ENCODE data around the gene MYT1. TPM values are rescaled to one million over a fixed set of nuclear protein-coding genes. Genes with fewer than 3 reads are reported as not detected.
"Not testable (repeated sequence)": the region's sequence is repeated elsewhere in the genome, so short reads cannot be mapped to it uniquely, and the experiment has no call there.

MYT1 gene
- total RNA-seq, 1 experiment from 2014 or later, result 2.0 TPM

DNA sequence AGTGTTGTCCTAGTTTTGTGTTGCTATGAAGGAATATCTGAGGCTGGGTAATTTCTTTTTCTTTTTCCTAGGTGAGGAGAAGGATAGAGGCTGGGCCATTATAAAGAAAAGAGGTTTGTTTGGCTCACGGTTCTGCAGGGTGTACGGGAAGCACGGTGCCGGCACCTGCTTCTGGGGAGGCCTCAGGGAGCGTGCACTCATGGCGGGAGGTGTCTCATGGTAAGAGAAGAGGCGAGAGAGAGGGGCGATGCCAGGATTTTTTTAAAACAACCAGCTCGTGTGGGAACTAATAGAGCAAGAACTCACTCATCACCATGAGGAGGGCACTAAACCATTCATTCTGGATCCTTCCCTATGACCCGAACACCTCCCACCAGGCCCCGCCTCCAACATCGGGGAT, 42.7 kb upstream of the MYT1 start:
- Mint-ChIP-seq H3K27me3 (ENCODE audit: low read depth) (peaks cover 15% of the 10 kb centered on the region), H3K9me3 (peaks cover 22% of the 10 kb centered on the region), H3K27ac (no peak overlapping the region), H3K36me3 (no peaks in the 10 kb centered on the region), H3K4me3 (no peak overlapping the region), H3K4me1 (peaks cover 5% of the 10 kb centered on the region)
- ChIA-PET CTCF (interaction anchor here (1.9 to 4.1 kb wide), 4 partner anchors 30 to 102 kb away, joined by 7 to 119 read pairs (median 16); partner anchors contain the start of gene LKAAEAR1), POLR2A (no interaction called here)
- no peak for DNase-seq (ENCODE audit: low spot score)
- no peak for ATAC-seq
- no peak for TF ChIP-seq NR3C1 (CRISPR knock-in tag; conservative IDR thresholded peaks at IDR 0.05; ENCODE audit: low read depth)
- no peak for TF ChIP-seq CBFB (CRISPR knock-in tag; IDR thresholded peaks at IDR 0.05; ENCODE audit: low read depth)
- TF ChIP-seq ZNF232 (CRISPR knock-in tag; IDR thresholded peaks at IDR 0.05), result no peak
- TF ChIP-seq SMAD3 (CRISPR knock-in tag; IDR thresholded peaks at IDR 0.05; ENCODE audit: borderline replicate concordance), result no peak

- H3K36me3 Mint-ChIP-seq; DNase-seq (ENCODE audit: low spot score); ATAC-seq; H3K4me3 Mint-ChIP-seq; H3K4me1 Mint-ChIP-seq; H3K27ac Mint-ChIP-seq; POLR2A ChIA-PET: not testable (repeated sequence)
- Mint-ChIP-seq H3K27me3 (ENCODE audit: low read depth) (peaks cover 15% of the 10 kb centered on the region), H3K9me3 (peaks cover 24% of the 10 kb centered on the region)
- CTCF ChIA-PET, result interaction anchor here (4.1 kb wide), 1 partner anchor 40 kb away, joined by 119 read pairs; the partner anchor contains the start of gene LKAAEAR1
These were observed 41.3 kb upstream of the MYT1 start for GRCh38 chr20:64122927-64123326.

GRCh38 chr20:64123517-64123916, 40.7 kb upstream of the MYT1 start:
- Mint-ChIP-seq H3K9me3 (peaks cover 30% of the 10 kb centered on the region), H3K27me3 (ENCODE audit: low read depth) (peaks cover 18% of the 10 kb centered on the region)
- POLR2A ChIA-PET; H3K4me3 Mint-ChIP-seq; CTCF ChIA-PET; ATAC-seq; H3K4me1 Mint-ChIP-seq; H3K27ac Mint-ChIP-seq; H3K36me3 Mint-ChIP-seq; DNase-seq (ENCODE audit: low spot score): not testable (repeated sequence)

DNA sequence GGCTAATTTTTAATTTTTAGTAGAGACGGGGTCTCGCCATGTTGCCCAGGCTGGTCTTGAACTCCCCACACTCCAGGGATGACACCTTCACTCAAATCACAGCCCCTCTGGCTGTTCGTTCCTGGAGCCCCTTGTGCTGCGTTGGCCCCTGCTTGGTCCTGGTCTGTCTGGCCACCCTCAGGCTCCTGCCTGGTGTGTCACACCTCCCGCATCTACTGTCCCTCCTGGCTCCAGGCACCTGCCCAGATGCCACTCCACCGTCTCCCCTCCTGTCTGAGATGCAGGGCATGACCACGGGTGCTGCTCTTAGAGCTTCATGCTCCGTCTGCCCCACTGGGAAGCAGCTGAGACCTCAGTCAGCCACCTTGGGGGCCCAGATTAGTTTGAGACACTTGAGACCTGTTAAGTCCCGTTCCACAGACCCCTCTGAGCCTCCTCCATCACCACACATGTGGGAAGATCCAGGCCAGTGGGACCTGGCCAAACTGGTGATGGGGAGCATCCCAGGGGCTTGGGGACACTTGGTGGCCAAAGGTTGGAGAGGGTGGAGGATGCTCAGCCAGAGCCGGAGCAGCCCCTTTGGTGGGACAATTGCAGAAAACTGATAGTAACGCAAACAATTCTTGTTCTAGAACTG, 35.0 kb upstream of the MYT1 start:
- ATAC-seq (no peak), DNase-seq (ENCODE audit: low spot score) (no peak)
- H3K4me1 Mint-ChIP-seq, result no peaks in the 10 kb centered on the region
- H3K4me3 Mint-ChIP-seq, result no peak overlapping the region
- POLR2A ChIA-PET, result no interaction called here
- H3K36me3 Mint-ChIP-seq, result 0 out of 2 replicates have a peak, but pooled peaks cover 3% of the 10 kb centered on the region
- CTCF ChIA-PET, result interaction anchor here (0.7 kb wide), 1 partner anchor 47 kb away, joined by 4 read pairs; no protein-coding TSS in a partner anchor
- TF ChIP-seq, protein P1, sequence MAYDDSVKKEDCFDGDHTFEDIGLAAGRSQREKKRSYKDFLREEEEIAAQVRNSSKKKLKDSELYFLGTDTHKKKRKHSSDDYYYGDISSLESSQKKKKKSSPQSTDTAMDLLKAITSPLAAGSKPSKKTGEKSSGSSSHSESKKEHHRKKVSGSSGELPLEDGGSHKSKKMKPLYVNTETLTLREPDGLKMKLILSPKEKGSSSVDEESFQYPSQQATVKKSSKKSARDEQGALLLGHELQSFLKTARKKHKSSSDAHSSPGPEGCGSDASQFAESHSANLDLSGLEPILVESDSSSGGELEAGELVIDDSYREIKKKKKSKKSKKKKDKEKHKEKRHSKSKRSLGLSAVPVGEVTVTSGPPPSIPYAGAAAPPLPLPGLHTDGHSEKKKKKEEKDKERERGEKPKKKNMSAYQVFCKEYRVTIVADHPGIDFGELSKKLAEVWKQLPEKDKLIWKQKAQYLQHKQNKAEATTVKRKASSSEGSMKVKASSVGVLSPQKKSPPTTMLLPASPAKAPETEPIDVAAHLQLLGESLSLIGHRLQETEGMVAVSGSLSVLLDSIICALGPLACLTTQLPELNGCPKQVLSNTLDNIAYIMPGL (CRISPR knock-in tag; IDR thresholded peaks at IDR 0.05), result no peak
- TF ChIP-seq ZNF416 (CRISPR knock-in tag; IDR thresholded peaks at IDR 0.05), result no peak
- TF ChIP-seq EMX1 (CRISPR knock-in tag; IDR thresholded peaks at IDR 0.05), result no peak
- no peak for TF ChIP-seq SMAD3 (CRISPR knock-in tag; IDR thresholded peaks at IDR 0.05; ENCODE audit: borderline replicate concordance)
- TF ChIP-seq, protein P2, sequence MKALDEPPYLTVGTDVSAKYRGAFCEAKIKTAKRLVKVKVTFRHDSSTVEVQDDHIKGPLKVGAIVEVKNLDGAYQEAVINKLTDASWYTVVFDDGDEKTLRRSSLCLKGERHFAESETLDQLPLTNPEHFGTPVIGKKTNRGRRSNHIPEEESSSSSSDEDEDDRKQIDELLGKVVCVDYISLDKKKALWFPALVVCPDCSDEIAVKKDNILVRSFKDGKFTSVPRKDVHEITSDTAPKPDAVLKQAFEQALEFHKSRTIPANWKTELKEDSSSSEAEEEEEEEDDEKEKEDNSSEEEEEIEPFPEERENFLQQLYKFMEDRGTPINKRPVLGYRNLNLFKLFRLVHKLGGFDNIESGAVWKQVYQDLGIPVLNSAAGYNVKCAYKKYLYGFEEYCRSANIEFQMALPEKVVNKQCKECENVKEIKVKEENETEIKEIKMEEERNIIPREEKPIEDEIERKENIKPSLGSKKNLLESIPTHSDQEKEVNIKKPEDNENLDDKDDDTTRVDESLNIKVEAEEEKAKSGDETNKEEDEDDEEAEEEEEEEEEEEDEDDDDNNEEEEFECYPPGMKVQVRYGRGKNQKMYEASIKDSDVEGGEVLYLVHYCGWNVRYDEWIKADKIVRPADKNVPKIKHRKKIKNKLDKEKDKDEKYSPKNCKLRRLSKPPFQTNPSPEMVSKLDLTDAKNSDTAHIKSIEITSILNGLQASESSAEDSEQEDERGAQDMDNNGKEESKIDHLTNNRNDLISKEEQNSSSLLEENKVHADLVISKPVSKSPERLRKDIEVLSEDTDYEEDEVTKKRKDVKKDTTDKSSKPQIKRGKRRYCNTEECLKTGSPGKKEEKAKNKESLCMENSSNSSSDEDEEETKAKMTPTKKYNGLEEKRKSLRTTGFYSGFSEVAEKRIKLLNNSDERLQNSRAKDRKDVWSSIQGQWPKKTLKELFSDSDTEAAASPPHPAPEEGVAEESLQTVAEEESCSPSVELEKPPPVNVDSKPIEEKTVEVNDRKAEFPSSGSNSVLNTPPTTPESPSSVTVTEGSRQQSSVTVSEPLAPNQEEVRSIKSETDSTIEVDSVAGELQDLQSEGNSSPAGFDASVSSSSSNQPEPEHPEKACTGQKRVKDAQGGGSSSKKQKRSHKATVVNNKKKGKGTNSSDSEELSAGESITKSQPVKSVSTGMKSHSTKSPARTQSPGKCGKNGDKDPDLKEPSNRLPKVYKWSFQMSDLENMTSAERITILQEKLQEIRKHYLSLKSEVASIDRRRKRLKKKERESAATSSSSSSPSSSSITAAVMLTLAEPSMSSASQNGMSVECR (CRISPR knock-in tag; IDR thresholded peaks at IDR 0.05; ENCODE audit: borderline replicate concordance), result no peak
- TF ChIP-seq, protein P3, sequence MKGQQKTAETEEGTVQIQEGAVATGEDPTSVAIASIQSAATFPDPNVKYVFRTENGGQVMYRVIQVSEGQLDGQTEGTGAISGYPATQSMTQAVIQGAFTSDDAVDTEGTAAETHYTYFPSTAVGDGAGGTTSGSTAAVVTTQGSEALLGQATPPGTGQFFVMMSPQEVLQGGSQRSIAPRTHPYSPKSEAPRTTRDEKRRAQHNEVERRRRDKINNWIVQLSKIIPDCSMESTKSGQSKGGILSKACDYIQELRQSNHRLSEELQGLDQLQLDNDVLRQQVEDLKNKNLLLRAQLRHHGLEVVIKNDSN (CRISPR knock-in tag; IDR thresholded peaks at IDR 0.05), result no peak
- H3K9me3 Mint-ChIP-seq, result peaks cover 30% of the 10 kb centered on the region
- H3K27ac Mint-ChIP-seq, result no peak overlapping the region
- H3K27me3 Mint-ChIP-seq (ENCODE audit: low read depth), result 0 out of 2 replicates have a peak, but pooled peaks cover 4% of the 10 kb centered on the region
